ENCODE data around the gene SPATA7. TPM values are rescaled to one million over a fixed set of nuclear protein-coding genes. Genes with fewer than 3 reads are reported as not detected.
"Not testable (repeated sequence)": the region's sequence is repeated elsewhere in the genome, so short reads cannot be mapped to it uniquely, and the experiment has no call there.

Gene SPATA7
- total RNA-seq, 1 donor from 2014 or later = 1.3 TPM

GRCh38 chr14:88380405-88380804, 5.1 kb upstream of the SPATA7 start:
- Mint-ChIP-seq H3K9me3 (no peaks in the 10 kb centered on the region), H3K4me1 (peaks cover 11% of the 10 kb centered on the region), H3K4me3 (no peak overlapping the region), H3K27ac (no peak overlapping the region), H3K27me3 (peaks cover 28% of the 10 kb centered on the region), H3K36me3 (ENCODE audit: low read depth) (no peaks in the 10 kb centered on the region)
- intact Hi-C loops (cut with micrococcal nuclease) = loop anchor here (5.0 kb wide), 1 partner anchor 433 kb away; no protein-coding TSS in a partner anchor
- DNase-seq = no peak

DNA sequence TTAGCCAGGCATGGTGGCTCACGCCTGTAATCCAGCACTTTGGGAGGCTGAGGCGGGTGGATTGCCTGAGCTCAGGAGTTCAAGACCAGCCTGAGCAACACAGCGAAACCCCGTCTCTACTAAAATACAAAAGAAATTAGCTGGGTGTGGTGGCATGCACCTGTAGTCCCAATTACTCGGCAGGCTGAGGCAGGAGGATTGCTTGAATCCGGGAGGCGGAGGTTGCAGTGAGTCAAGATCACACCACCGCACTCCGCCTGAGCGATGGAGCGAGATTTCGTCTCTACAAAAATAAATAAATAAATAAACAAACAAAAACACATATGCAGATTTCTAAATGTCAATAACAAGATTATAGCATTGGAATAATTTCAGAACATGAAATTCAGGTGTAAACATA, 3.8 kb upstream of the SPATA7 start:
- peaks cover 28% of the 10 kb centered on the region for H3K27me3 Mint-ChIP-seq
- not testable (repeated sequence) for H3K36me3 Mint-ChIP-seq (ENCODE audit: low read depth); DNase-seq; H3K4me3 Mint-ChIP-seq; H3K9me3 Mint-ChIP-seq; H3K27ac Mint-ChIP-seq
- H3K4me1 Mint-ChIP-seq = peaks cover 18% of the 10 kb centered on the region
- intact Hi-C loops (cut with micrococcal nuclease) = loop anchor here (5.0 kb wide), 1 partner anchor 434 kb away; no protein-coding TSS in a partner anchor

DNA sequence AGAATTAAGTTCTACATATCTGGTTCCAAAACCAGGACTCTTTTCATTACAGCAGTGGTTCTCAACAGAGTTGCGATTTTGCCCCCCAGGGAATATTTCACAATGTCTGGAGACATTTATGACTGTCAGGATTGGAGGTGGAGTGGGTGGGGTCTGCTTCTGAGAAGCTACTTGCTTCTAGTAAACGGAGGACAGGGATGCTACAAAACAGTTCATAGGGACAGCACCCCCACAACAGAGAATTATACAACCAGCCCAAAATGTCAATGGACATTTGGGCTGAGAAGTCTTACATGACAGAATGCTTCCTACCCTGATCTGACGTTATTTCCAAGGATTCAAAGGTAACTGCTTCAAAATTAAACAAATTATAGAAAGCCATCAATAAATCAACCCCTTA, 739 bp upstream of the SPATA7 start:
- Mint-ChIP-seq H3K27me3 (peaks cover 17% of the 10 kb centered on the region), H3K9me3 (no peaks in the 10 kb centered on the region), H3K27ac (peak overlapping the region; percentile 61), H3K4me3 (peak overlapping the region; percentile 99), H3K36me3 (ENCODE audit: low read depth) (no peaks in the 10 kb centered on the region), H3K4me1 (peaks cover 20% of the 10 kb centered on the region)
- intact Hi-C loops (cut with micrococcal nuclease) = loop anchor here (5.0 kb wide), 2 partner anchors 377 to 437 kb away; partner anchors contain the start of gene GPR65
- no peak for DNase-seq

DNA sequence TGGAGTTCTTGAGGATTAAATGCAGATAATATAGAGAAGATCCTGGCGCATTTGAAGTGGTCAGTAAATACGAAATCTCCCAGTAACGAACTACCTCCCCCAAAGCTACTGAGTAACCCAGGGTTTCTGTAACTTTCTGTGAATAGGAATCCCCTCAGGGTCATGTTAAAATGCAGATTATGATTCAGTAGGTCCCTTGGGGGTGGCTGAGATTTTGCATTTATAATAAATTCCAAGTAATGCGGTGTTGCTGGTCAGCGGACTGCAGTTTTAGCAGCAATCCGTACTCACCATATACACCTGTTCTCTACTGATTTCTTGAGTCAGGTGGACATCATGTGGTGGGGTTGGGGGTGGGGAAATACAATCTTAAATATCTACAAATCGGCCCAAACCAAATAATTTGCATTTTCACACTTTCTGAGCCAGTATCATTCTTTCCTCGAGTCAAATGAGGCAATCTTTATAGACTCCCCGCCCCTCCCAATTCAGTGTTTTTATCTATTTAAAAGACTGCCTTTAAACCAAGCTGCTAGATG, 868 bp downstream of the SPATA7 start:
- peaks cover 15% of the 10 kb centered on the region for H3K27me3 Mint-ChIP-seq
- H3K36me3 Mint-ChIP-seq (ENCODE audit: low read depth) = no peaks in the 10 kb centered on the region
- H3K4me3 Mint-ChIP-seq = peak overlapping the region; percentile 99
- H3K4me1 Mint-ChIP-seq = peaks cover 20% of the 10 kb centered on the region
- no peaks in the 10 kb centered on the region for H3K9me3 Mint-ChIP-seq
- no peak overlapping the region for H3K27ac Mint-ChIP-seq
- intact Hi-C loops (cut with micrococcal nuclease) = loop anchor here (5.0 kb wide), 1 partner anchor 379 kb away; the partner anchor contains the start of gene GPR65
- no peak for DNase-seq

DNA sequence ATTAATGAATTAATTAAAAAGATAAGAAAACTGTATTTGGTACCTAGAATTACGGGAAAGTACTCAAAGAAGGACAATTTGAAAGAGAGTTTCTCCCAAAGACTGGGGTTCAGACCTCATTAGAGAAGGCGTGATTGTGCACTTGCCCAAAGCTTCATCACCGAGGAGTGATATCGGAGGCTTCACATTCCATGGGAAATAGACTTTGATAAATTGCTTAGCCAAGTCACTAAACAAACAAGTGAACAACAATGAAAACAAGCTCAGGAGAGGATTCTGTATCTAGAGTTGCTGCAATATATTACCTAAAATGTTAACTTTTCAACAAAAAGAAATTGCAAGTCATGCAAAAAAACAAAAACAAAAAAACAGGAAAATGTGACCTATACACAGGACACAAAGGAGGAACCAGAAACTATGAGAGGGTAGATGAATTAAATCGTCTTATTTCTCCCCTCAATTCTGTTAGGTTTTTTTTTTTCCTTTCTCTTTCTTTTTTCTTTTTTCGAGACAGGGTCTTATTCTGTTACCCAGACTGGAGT, 3.4 kb downstream of the SPATA7 start:
- no peak overlapping the region for H3K4me3 Mint-ChIP-seq
- no peaks in the 10 kb centered on the region for H3K9me3 Mint-ChIP-seq
- DNase-seq = no peak
- H3K27me3 Mint-ChIP-seq = peaks cover 7% of the 10 kb centered on the region
- no peak overlapping the region for H3K27ac Mint-ChIP-seq
- H3K36me3 Mint-ChIP-seq (ENCODE audit: low read depth) = no peaks in the 10 kb centered on the region
- peaks cover 17% of the 10 kb centered on the region for H3K4me1 Mint-ChIP-seq
- intact Hi-C loops (cut with micrococcal nuclease) = loop anchor here (5.0 kb wide), 1 partner anchor 382 kb away; the partner anchor contains the start of gene GPR65

DNA sequence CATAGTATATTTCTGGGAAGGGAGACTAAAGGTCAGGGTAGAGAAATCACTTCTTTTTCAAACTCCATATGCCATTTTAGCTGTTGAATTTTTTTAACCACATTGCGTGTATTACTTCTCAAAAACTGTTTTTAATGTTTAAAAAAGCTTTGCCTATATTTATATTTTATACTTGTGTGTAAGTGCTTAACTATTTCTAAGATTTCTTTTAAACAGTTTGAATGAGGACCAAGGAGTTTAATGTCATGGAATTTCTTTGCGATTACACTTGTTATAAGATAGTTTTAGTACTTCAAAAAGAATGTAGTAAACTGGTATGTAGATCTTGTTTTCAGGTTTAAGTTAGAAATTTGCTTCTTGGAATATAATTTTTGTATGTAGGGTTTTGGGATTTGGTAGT, 7.2 kb downstream of the SPATA7 start:
- H3K27me3 Mint-ChIP-seq = no peaks in the 10 kb centered on the region

GRCh38 chr14:88411039-88411438, 25.6 kb downstream of the SPATA7 start:
- peaks cover 4% of the 10 kb centered on the region for H3K36me3 Mint-ChIP-seq (ENCODE audit: low read depth)
- DNase-seq = no peak
- intact Hi-C loops (cut with micrococcal nuclease) = no loop called here

More for the DNA sequence above, 7.2 kb downstream of the SPATA7 start:
- H3K4me1 Mint-ChIP-seq = no peaks in the 10 kb centered on the region
- intact Hi-C loops (cut with micrococcal nuclease) = no loop called here
- H3K27ac Mint-ChIP-seq = no peak overlapping the region
- no peak for DNase-seq
- H3K4me3 Mint-ChIP-seq = no peak overlapping the region
- peaks cover 1% of the 10 kb centered on the region for H3K36me3 Mint-ChIP-seq (ENCODE audit: low read depth)
- no peaks in the 10 kb centered on the region for H3K9me3 Mint-ChIP-seq

DNA sequence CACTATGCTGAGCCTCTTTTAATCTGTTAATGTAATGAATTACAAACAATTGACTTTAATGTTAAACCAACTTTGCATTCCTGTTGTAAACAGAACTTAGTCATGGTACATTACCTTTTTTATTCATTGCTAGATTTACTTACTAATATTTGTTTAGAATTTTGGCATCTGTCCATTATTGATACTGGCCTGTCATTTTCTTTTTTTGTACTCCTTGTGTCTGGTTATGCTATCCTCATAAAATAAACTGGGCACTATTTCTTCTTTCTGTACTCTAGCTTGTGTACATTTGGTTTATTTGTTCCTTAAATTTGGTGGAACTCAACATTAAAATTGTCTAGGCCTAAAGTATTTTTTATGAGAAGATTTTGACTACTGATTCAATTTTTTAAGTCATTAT, 32.1 kb downstream of the SPATA7 start:
- DNase-seq = no peak
- Mint-ChIP-seq H3K36me3 (ENCODE audit: low read depth) (peaks cover 9% of the 10 kb centered on the region), H3K9me3 (peaks cover 8% of the 10 kb centered on the region), H3K27ac (no peak overlapping the region), H3K4me3 (no peak overlapping the region), H3K4me1 (no peaks in the 10 kb centered on the region), H3K27me3 (no peaks in the 10 kb centered on the region)
- intact Hi-C loops (cut with micrococcal nuclease) = no loop called here

More at GRCh38 chr14:88411039-88411438, 25.6 kb downstream of the SPATA7 start:
- no peak overlapping the region for H3K4me3 Mint-ChIP-seq
- no peaks in the 10 kb centered on the region for H3K27me3 Mint-ChIP-seq
- no peak overlapping the region for H3K27ac Mint-ChIP-seq
- H3K4me1 Mint-ChIP-seq = peaks cover 2% of the 10 kb centered on the region
- H3K9me3 Mint-ChIP-seq = peaks cover 26% of the 10 kb centered on the region

- intact Hi-C loops (cut with micrococcal nuclease) = no loop called here
- no peak overlapping the region for H3K27ac Mint-ChIP-seq
- peaks cover 7% of the 10 kb centered on the region for H3K36me3 Mint-ChIP-seq (ENCODE audit: low read depth)
- H3K4me3 Mint-ChIP-seq = no peak overlapping the region
- no peaks in the 10 kb centered on the region for H3K4me1 Mint-ChIP-seq
- no peak for DNase-seq
- H3K27me3 Mint-ChIP-seq = no peaks in the 10 kb centered on the region
- H3K9me3 Mint-ChIP-seq = peaks cover 8% of the 10 kb centered on the region
Observed at GRCh38 chr14:88420187-88420586, 34.7 kb downstream of the SPATA7 start.

DNA sequence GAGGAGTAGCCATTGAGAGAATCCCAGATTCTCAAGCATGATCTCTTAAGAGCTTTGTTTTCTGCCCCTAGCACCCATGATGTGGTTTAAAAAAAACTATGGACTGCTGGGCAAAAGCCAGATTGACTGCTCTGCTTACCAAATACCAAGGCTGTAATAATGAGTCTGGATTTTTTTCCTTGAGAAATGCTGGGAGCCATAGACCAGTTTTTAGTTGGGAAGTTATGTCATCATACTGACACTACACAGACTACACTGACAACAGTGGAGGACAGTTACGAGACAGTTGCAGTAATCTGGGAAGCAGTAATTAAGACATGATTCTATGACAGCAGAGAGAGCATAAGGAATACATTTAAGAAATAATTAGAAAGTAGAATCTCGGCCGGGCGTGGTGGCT, 35.8 kb downstream of the SPATA7 start:
- DNase-seq = no peak
- Mint-ChIP-seq H3K4me3 (no peak overlapping the region), H3K36me3 (ENCODE audit: low read depth) (peaks cover 5% of the 10 kb centered on the region), H3K4me1 (no peaks in the 10 kb centered on the region), H3K27me3 (no peaks in the 10 kb centered on the region), H3K9me3 (no peaks in the 10 kb centered on the region), H3K27ac (no peak overlapping the region)
- intact Hi-C loops (cut with micrococcal nuclease) = no loop called here

GRCh38 chr14:88422047-88422446, 36.6 kb downstream of the SPATA7 start:
- Mint-ChIP-seq H3K36me3 (ENCODE audit: low read depth) (peaks cover 5% of the 10 kb centered on the region), H3K4me3 (no peak overlapping the region), H3K27ac (no peak overlapping the region), H3K27me3 (no peaks in the 10 kb centered on the region), H3K4me1 (no peaks in the 10 kb centered on the region), H3K9me3 (no peaks in the 10 kb centered on the region)
- intact Hi-C loops (cut with micrococcal nuclease) = no loop called here
- no peak for DNase-seq

GRCh38 chr14:88422919-88423650, 37.6 kb downstream of the SPATA7 start:
- H3K4me1 Mint-ChIP-seq = no peaks in the 10 kb centered on the region
- no peaks in the 10 kb centered on the region for H3K27me3 Mint-ChIP-seq
- H3K4me3 Mint-ChIP-seq = no peak overlapping the region

GRCh38 chr14:88424573-88424972, 39.1 kb downstream of the SPATA7 start:
- no peaks in the 10 kb centered on the region for H3K4me1 Mint-ChIP-seq
- no peak overlapping the region for H3K4me3 Mint-ChIP-seq
- intact Hi-C loops (cut with micrococcal nuclease) = no loop called here
- H3K36me3 Mint-ChIP-seq (ENCODE audit: low read depth) = no peaks in the 10 kb centered on the region
- no peaks in the 10 kb centered on the region for H3K27me3 Mint-ChIP-seq
- no peak overlapping the region for H3K27ac Mint-ChIP-seq
- DNase-seq = no peak
- H3K9me3 Mint-ChIP-seq = no peaks in the 10 kb centered on the region

More at GRCh38 chr14:88422919-88423650, 37.6 kb downstream of the SPATA7 start:
- H3K9me3 Mint-ChIP-seq = no peaks in the 10 kb centered on the region
- H3K36me3 Mint-ChIP-seq (ENCODE audit: low read depth) = peaks cover under 1% of the 10 kb centered on the region
- H3K27ac Mint-ChIP-seq = no peak overlapping the region
- intact Hi-C loops (cut with micrococcal nuclease) = no loop called here
- DNase-seq = no peak

DNA sequence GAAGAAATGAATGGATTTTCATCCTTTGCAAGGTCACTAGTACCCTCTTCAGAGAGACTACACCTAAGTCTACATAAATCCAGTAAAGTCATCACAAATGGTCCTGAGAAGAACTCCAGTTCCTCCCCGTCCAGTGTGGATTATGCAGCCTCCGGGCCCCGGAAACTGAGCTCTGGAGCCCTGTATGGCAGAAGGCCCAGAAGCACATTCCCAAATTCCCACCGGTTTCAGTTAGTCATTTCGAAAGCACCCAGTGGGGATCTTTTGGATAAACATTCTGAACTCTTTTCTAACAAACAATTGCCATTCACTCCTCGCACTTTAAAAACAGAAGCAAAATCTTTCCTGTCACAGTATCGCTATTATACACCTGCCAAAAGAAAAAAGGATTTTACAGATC, 40.8 kb downstream of the SPATA7 start:
- H3K36me3 Mint-ChIP-seq (ENCODE audit: low read depth) = no peaks in the 10 kb centered on the region
- H3K27me3 Mint-ChIP-seq = no peaks in the 10 kb centered on the region
- H3K4me3 Mint-ChIP-seq = no peak overlapping the region
- H3K9me3 Mint-ChIP-seq = no peaks in the 10 kb centered on the region
- H3K27ac Mint-ChIP-seq = no peak overlapping the region
- no peak for DNase-seq
- no peaks in the 10 kb centered on the region for H3K4me1 Mint-ChIP-seq
- intact Hi-C loops (cut with micrococcal nuclease) = no loop called here
